GM21786 (cell line): ENCODE measurements around the gene HOXC9.

Experiments used
- ATAC-seq: cut with Tn5 transposase; IDR thresholded peaks from one replicate; pipeline ENCODE4 v1.9.1; 2021; ENCODE audit not compliant: unreplicated experiment

HOXC9 gene

GRCh38 chr12:53999559-54000115 is 324 bp upstream of the HOXC9 start:
- no peak for ATAC-seq

- no peak for ATAC-seq
Observed at GRCh38 chr12:54001283-54002187, 1.6 kb downstream of the HOXC9 start.

- no peak for ATAC-seq
Observed at GRCh38 chr12:54002278-54002914, 2.4 kb downstream of the HOXC9 start.

GRCh38 chr12:54002915-54003389 is 3.0 kb downstream of the HOXC9 start:
- ATAC-seq, result no peak

GRCh38 chr12:54003625-54004024 is 3.7 kb downstream of the HOXC9 start:
- no peak for ATAC-seq

- no peak for ATAC-seq
Observed at GRCh38 chr12:54004063-54004840, 4.3 kb downstream of the HOXC9 start.

- ATAC-seq, result no peak
Observed at GRCh38 chr12:54004841-54005530, 5.0 kb downstream of the HOXC9 start.

- ATAC-seq, result no peak
Observed at GRCh38 chr12:54005531-54005852, 5.5 kb downstream of the HOXC9 start.

- ATAC-seq, result peak; percentile 74
Observed at GRCh38 chr12:54005853-54006558, 6.0 kb downstream of the HOXC9 start.

- no peak for ATAC-seq
Observed at GRCh38 chr12:54006559-54007220, 6.7 kb downstream of the HOXC9 start.

- no peak for ATAC-seq
Observed at GRCh38 chr12:54007538-54008259, 7.7 kb downstream of the HOXC9 start.

GRCh38 chr12:54008260-54008552 is 8.2 kb downstream of the HOXC9 start:
- ATAC-seq, result no peak

GRCh38 chr12:54009171-54010052 is 9.5 kb downstream of the HOXC9 start:
- ATAC-seq, result no peak

- no peak for ATAC-seq
Observed at GRCh38 chr12:54010053-54010971, 10.4 kb downstream of the HOXC9 start.

GRCh38 chr12:54010972-54011664 is 11.2 kb downstream of the HOXC9 start:
- no peak for ATAC-seq
